HCT116 (cell line): ENCODE data around the gene RUNX1. TPM values are rescaled to one million over a fixed set of nuclear protein-coding genes. Genes with fewer than 3 reads are reported as not detected.

Experiments used
- ATAC-seq: fragments of 200-7000 bp; cut with Tn5 transposase; 2 replicates; pipeline ENCODE4 v1.9.1; 2020; ENCODE audit warnings: mild to moderate bottlenecking, moderate library complexity
- BruUV-seq: library from RNA; stranded (reverse); fragments of 400-500 nt; replicated peaks from 2 replicates; lab custom pipeline; 2021; lab: Mats Ljungman, UMichigan
- CTCF ChIA-PET: fragments of 300-600 bp; sonication (Branson Sonifier 250); formaldehyde crosslinking; loops from one replicate; lab custom pipeline; 2021; ENCODE audit warnings: antibody characterized with exemption; lab: Charles Lee
- POLR2A ChIA-PET: fragments of 300-600, 350-600 bp; sonication (Branson Sonifier 250); formaldehyde crosslinking; loops from one replicate; lab custom pipeline; 2021; ENCODE audit warnings: antibody characterized with exemption; lab: Charles Lee
- RAD21 ChIA-PET, 2 experiments: fragments of 300-600 bp; sonication (Branson Sonifier 250); formaldehyde crosslinking; loops; one replicate each; lab custom pipeline; 2023; ENCODE audit warnings: low total read pairs in 2 of 2; ENCODE audit not compliant: uncharacterized antibody in 2 of 2, unreplicated experiment in 2 of 2, low non-redundant PET in 1 of 2; lab: Charles Lee
- DNase-seq: peaks from one replicate; pipeline ENCODE4 v3.0.0-alpha.2; 2010; ENCODE audit warnings: low read depth, low spot score
- H2AFZ ChIP-seq: fragments of 200-600 bp; shearing (Covaris generic), sonication (generic); 2 replicates; pipeline ENCODE4 v1.6.1; 2017; ENCODE audit warnings: low read depth, mixed run types, mixed read lengths, antibody characterized with exemption, low read length; ENCODE audit not compliant: poor library complexity, severe bottlenecking
- H3K27ac ChIP-seq: 2 replicates; pipeline ENCODE4 v1.5.1; 2012; ENCODE audit warnings: low read depth, low read length
- H3K27me3 ChIP-seq: fragments of 200-600 bp; sonication (generic); 2 replicates; pipeline ENCODE4 v1.6.1; 2016; ENCODE audit warnings: mixed run types, low read length, mixed read lengths; ENCODE audit not compliant: insufficient read depth
- H3K36me3 ChIP-seq, 2 experiments: fragments of 200-500 bp in 1 of 2; fragments of 200-600 bp in 1 of 2; sonication (Bioruptor generic) in 1 of 2; sonication (generic) in 1 of 2; 2 replicates each; pipeline versions ENCODE4 v1.5.1 to v1.6.1; 2014 to 2016; ENCODE audit warnings: low read length in 2 of 2, inconsistent platforms in 1 of 2, mixed read lengths in 1 of 2, mixed run types in 1 of 2; ENCODE audit not compliant: insufficient read depth in 2 of 2, control insufficient read depth in 1 of 2
- H3K4me1 ChIP-seq, 2 experiments: fragments of 200-600 bp in 1 of 2; sonication (generic) in 1 of 2; 2 replicates each; pipeline versions ENCODE4 v1.5.1 to v1.6.1; 2012 to 2017; ENCODE audit warnings: low read length in 2 of 2, inconsistent platforms in 1 of 2, mild to moderate bottlenecking in 1 of 2, mixed read lengths in 1 of 2, mixed run types in 1 of 2, moderate library complexity in 1 of 2; ENCODE audit not compliant: insufficient read depth in 2 of 2, control insufficient read depth in 1 of 2
- H3K4me2 ChIP-seq: fragments of 200-600 bp; sonication (generic); 2 replicates; pipeline ENCODE4 v1.6.1; 2017; ENCODE audit warnings: mixed run types, low read length, mixed read lengths
- H3K4me3 ChIP-seq, 2 experiments: fragments of 200-600 bp in 1 of 2; sonication (generic) in 1 of 2; replicated peaks in 1 of 2; 2 replicates each; pipeline ENCODE4 v1.5.1; 2011 to 2016; ENCODE audit warnings: low read length in 2 of 2, control low read depth in 1 of 2, low read depth in 1 of 2, mild to moderate bottlenecking in 1 of 2, mixed read lengths in 1 of 2, mixed run types in 1 of 2
- H3K79me2 ChIP-seq: fragments of 200-600 bp; sonication (generic); 2 replicates; pipeline ENCODE4 v1.6.1; 2017; ENCODE audit warnings: mild to moderate bottlenecking, mixed run types, low read length, moderate library complexity, mixed read lengths; ENCODE audit not compliant: insufficient read depth
- H3K9ac ChIP-seq: fragments of 200-600 bp; sonication (generic); 2 replicates; pipeline ENCODE4 v1.6.1; 2016; ENCODE audit warnings: low read length, mixed read lengths
- H3K9me2 ChIP-seq: fragments of 200-600 bp; sonication (generic), shearing (Covaris generic); 2 replicates; pipeline ENCODE4 v1.6.1; 2017; ENCODE audit warnings: mixed run types, mild to moderate bottlenecking, moderate library complexity; ENCODE audit not compliant: insufficient read depth
- H3K9me3 ChIP-seq, 2 experiments: fragments of 200-500 bp in 1 of 2; fragments of 200-600 bp in 1 of 2; sonication (Bioruptor generic) in 1 of 2; sonication (generic) in 1 of 2; 2 replicates each; pipeline ENCODE4 v1.6.1; 2014 to 2017; ENCODE audit warnings: low read length in 2 of 2, mixed read lengths in 2 of 2, inconsistent platforms in 1 of 2, low read depth in 1 of 2, mild to moderate bottlenecking in 1 of 2, mixed run types in 1 of 2, moderate library complexity in 1 of 2; ENCODE audit not compliant: control insufficient read depth in 1 of 2, insufficient read depth in 1 of 2
- H4K20me1 ChIP-seq: fragments of 200-600 bp; sonication (generic), shearing (Covaris generic); 2 replicates; pipeline ENCODE4 v1.6.1; 2017; ENCODE audit warnings: mixed run types, mild to moderate bottlenecking, moderate library complexity; ENCODE audit not compliant: insufficient read depth
- EGR1 ChIP-seq: IDR thresholded peaks from 2 replicates; pipeline ENCODE4 v1.6.1; 2012; ENCODE audit warnings: low read depth
- FOSL1 ChIP-seq: IDR thresholded peaks from 2 replicates; pipeline ENCODE4 v1.6.1; 2012; ENCODE audit warnings: low read depth
- JUND ChIP-seq: IDR thresholded peaks from 2 replicates; pipeline ENCODE4 v1.6.1; 2012
- SIN3A ChIP-seq: IDR thresholded peaks from 2 replicates; pipeline ENCODE4 v1.6.1; 2012; ENCODE audit warnings: low read depth
- YY1 ChIP-seq: IDR thresholded peaks from 2 replicates; pipeline ENCODE4 v1.6.1; 2011; ENCODE audit warnings: low read length, low read depth, moderate library complexity, mild to moderate bottlenecking; ENCODE audit not compliant: insufficient replicate concordance; ENCODE audit errors: extremely low read depth
- ZFX ChIP-seq: fragments of 450-650 bp; IDR thresholded peaks from 2 replicates; pipeline ENCODE4 v1.6.1; 2017
- intact Hi-C: fragments of 100-400 bp; cut with micrococcal nuclease; formaldehyde crosslinking; loops from 2 replicates; pipeline ENCODE4 v1.10.0; 2022
- total RNA-seq: library from RNA; stranded (reverse); gene quantifications from one replicate; pipeline ENCODE4 v1.2.1, GENCODE V29; 2021; ENCODE audit not compliant: unreplicated experiment
- TF ChIP-seq, protein P1 (sequence below), 3 experiments: fragments of 200-600 bp in 1 of 3; sonication (generic) in 1 of 3; IDR thresholded peaks in 2 of 3; conservative IDR thresholded peaks in 1 of 3; 2 replicates each; pipeline ENCODE4 v1.5.1; 2012 to 2017; ENCODE audit warnings: low read depth in 2 of 3, low read length in 2 of 3, antibody characterized with exemption in 1 of 3, borderline replicate concordance in 1 of 3, control low read depth in 1 of 3, mild to moderate bottlenecking in 1 of 3, mixed read lengths in 1 of 3, mixed run types in 1 of 3, moderate library complexity in 1 of 3; ENCODE audit not compliant: insufficient read depth in 1 of 3
- TF ChIP-seq, protein P2 (sequence below): IDR thresholded peaks from 2 replicates; pipeline ENCODE4 v1.6.1; 2012
- TF ChIP-seq, protein P3 (sequence below): IDR thresholded peaks from 2 replicates; pipeline ENCODE4 v1.6.1; 2011; ENCODE audit warnings: mild to moderate bottlenecking, low read length, moderate library complexity; ENCODE audit not compliant: insufficient replicate concordance; ENCODE audit errors: extremely low read depth
- TF ChIP-seq, protein P4 (sequence below): IDR thresholded peaks from 2 replicates; pipeline ENCODE4 v1.6.1; 2012; ENCODE audit warnings: low read depth

Gene RUNX1
- total RNA-seq, 1 experiment from 2014 or later: 33.5 TPM

DNA sequence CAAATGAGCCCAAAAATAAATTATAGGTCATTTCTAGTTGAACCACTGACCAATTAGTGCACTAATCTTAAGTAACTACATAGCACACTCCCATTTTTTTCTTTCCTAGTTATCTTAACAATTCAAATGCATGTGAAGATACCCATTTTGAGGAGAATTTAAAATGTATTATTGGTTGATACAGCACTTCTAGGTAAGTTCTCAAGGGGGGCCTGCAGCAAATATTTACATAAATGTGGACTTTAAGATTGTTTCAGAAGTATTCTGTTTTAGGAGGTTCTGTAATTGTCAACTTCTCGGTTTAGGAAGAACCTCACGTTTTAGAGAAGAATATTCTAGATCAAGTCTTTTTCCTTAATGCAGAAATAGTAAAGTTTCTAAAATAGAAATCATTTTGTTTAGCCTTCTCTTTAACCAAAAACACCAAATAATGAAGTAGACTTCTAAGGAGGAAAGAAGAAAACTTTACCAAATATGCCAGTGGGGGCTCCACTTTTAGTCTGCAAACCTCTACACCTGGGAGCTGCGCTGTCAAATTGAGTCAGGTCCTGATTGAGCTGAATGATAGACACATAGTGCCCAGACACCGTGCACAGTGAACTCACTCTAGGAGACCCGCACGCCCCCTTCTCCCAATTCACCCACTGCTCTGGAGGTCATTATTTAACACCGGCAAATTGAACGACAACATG is 144.4 kb downstream of the RUNX1 start:
- Histone ChIP-seq H3K4me1 (no peaks in the 10 kb centered on the region), H2AFZ (no peak overlapping the region), H3K9me3 (no peaks in the 10 kb centered on the region), H3K36me3 (no peaks in the 10 kb centered on the region), H3K4me2 (no peak overlapping the region), H3K4me3 (no peak overlapping the region), H3K27ac (no peak overlapping the region), H3K27me3 (no peaks in the 10 kb centered on the region), H3K9ac (no peak overlapping the region), H4K20me1 (no peaks in the 10 kb centered on the region), H3K9me2 (no peaks in the 10 kb centered on the region), H3K79me2 (no peaks in the 10 kb centered on the region)
- RAD21 ChIA-PET: no interaction called here
- TF ChIP-seq, protein P1, sequence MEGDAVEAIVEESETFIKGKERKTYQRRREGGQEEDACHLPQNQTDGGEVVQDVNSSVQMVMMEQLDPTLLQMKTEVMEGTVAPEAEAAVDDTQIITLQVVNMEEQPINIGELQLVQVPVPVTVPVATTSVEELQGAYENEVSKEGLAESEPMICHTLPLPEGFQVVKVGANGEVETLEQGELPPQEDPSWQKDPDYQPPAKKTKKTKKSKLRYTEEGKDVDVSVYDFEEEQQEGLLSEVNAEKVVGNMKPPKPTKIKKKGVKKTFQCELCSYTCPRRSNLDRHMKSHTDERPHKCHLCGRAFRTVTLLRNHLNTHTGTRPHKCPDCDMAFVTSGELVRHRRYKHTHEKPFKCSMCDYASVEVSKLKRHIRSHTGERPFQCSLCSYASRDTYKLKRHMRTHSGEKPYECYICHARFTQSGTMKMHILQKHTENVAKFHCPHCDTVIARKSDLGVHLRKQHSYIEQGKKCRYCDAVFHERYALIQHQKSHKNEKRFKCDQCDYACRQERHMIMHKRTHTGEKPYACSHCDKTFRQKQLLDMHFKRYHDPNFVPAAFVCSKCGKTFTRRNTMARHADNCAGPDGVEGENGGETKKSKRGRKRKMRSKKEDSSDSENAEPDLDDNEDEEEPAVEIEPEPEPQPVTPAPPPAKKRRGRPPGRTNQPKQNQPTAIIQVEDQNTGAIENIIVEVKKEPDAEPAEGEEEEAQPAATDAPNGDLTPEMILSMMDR (IDR thresholded peaks at IDR 0.05 in 2 of 3, conservative IDR thresholded peaks at IDR 0.05 in 1 of 3; ENCODE audit: borderline replicate concordance in 1 of 3, insufficient read depth in 1 of 3, low read depth in 2 of 3, low read length in 2 of 3): no peak
- TF ChIP-seq YY1 (no peak), ZFX (no peak), JUND (no peak), SIN3A (no peak), FOSL1 (no peak), EGR1 (no peak)
- TF ChIP-seq, protein P2, sequence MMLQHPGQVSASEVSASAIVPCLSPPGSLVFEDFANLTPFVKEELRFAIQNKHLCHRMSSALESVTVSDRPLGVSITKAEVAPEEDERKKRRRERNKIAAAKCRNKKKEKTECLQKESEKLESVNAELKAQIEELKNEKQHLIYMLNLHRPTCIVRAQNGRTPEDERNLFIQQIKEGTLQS: no peak
- TF ChIP-seq, protein P3, sequence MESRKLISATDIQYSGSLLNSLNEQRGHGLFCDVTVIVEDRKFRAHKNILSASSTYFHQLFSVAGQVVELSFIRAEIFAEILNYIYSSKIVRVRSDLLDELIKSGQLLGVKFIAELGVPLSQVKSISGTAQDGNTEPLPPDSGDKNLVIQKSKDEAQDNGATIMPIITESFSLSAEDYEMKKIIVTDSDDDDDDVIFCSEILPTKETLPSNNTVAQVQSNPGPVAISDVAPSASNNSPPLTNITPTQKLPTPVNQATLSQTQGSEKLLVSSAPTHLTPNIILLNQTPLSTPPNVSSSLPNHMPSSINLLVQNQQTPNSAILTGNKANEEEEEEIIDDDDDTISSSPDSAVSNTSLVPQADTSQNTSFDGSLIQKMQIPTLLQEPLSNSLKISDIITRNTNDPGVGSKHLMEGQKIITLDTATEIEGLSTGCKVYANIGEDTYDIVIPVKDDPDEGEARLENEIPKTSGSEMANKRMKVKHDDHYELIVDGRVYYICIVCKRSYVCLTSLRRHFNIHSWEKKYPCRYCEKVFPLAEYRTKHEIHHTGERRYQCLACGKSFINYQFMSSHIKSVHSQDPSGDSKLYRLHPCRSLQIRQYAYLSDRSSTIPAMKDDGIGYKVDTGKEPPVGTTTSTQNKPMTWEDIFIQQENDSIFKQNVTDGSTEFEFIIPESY: no peak
- TF ChIP-seq, protein P4, sequence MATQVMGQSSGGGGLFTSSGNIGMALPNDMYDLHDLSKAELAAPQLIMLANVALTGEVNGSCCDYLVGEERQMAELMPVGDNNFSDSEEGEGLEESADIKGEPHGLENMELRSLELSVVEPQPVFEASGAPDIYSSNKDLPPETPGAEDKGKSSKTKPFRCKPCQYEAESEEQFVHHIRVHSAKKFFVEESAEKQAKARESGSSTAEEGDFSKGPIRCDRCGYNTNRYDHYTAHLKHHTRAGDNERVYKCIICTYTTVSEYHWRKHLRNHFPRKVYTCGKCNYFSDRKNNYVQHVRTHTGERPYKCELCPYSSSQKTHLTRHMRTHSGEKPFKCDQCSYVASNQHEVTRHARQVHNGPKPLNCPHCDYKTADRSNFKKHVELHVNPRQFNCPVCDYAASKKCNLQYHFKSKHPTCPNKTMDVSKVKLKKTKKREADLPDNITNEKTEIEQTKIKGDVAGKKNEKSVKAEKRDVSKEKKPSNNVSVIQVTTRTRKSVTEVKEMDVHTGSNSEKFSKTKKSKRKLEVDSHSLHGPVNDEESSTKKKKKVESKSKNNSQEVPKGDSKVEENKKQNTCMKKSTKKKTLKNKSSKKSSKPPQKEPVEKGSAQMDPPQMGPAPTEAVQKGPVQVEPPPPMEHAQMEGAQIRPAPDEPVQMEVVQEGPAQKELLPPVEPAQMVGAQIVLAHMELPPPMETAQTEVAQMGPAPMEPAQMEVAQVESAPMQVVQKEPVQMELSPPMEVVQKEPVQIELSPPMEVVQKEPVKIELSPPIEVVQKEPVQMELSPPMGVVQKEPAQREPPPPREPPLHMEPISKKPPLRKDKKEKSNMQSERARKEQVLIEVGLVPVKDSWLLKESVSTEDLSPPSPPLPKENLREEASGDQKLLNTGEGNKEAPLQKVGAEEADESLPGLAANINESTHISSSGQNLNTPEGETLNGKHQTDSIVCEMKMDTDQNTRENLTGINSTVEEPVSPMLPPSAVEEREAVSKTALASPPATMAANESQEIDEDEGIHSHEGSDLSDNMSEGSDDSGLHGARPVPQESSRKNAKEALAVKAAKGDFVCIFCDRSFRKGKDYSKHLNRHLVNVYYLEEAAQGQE: no peak
- DNase-seq: no peak
- POLR2A ChIA-PET: no interaction called here
- CTCF ChIA-PET: interaction anchor here (1.9 kb wide), 1 partner anchor 159 kb away, joined by 5 read pairs; no protein-coding TSS in a partner anchor
- intact Hi-C loops: no loop called here
- no TSS peak for BruUV-seq
- no peak for ATAC-seq
